K562 (cell line): ENCODE results near the gene NEUROG3. TPM values are rescaled to one million over a fixed set of nuclear protein-coding genes. Genes with fewer than 3 reads are reported as not detected.

Source experiments
- ATAC-seq: fragments of 200-7000 bp; cut with Tn5 transposase; 3 replicates; pipeline ENCODE4 v1.9.1; 2020; ENCODE audit warnings: moderate library complexity
- BruUV-seq: library from RNA; stranded (reverse); fragments of 400-500 nt; replicated peaks from 2 replicates; lab custom pipeline; 2021; lab: Mats Ljungman, UMichigan
- CTCF ChIA-PET: fragments of 300-600 bp; formaldehyde crosslinking; extraction: SDS; loops from one replicate; lab custom pipeline; 2021; ENCODE audit warnings: low intra/inter-chr PET ratio; lab: Yijun Ruan, JAX
- POLR2A ChIA-PET: fragments of 300-600, 350-650 bp; sonication (Branson Sonifier 250); formaldehyde crosslinking; extraction: SDS; loops from one replicate; lab custom pipeline; 2021; ENCODE audit warnings: antibody characterized with exemption, inconsistent platforms; lab: Yijun Ruan, JAX
- DNase-seq, 4 experiments: peaks; one replicate each; pipeline versions ENCODE4 v3.0.0 to v3.0.0-alpha.2; 2011 to 2018; ENCODE audit warnings: low spot score in 3 of 4, mixed read lengths in 3 of 4; ENCODE audit errors: extremely low read depth in 1 of 4
- FAIRE-seq: peaks from 2 replicates; lab custom pipeline; 2011; peaks lifted over from hg19 to GRCh38; lab: Jason Lieb, UNC
- H2AFZ ChIP-seq: 2 replicates; pipeline ENCODE4 v1.6.0; 2011; ENCODE audit warnings: low read depth, low read length, control low read depth, inconsistent platforms
- H3K27ac ChIP-seq: fragments of 200-600 bp; 3 replicates; pipeline ENCODE4 v1.8.0; 2011; ENCODE audit warnings: low read depth, mild to moderate bottlenecking, control low read depth, inconsistent platforms, low read length, moderate library complexity, mixed read lengths; ENCODE audit errors: extremely low read depth
- H3K27me3 ChIP-seq, 2 experiments: fragments of 300-600 bp in 1 of 2; 2 replicates in 1 of 2; 3 replicates in 1 of 2; pipeline versions ENCODE4 v1.6.0 to v1.8.0; 2011; ENCODE audit warnings: inconsistent platforms in 2 of 2, low read length in 2 of 2, mild to moderate bottlenecking in 1 of 2, mixed read lengths in 1 of 2, moderate library complexity in 1 of 2; ENCODE audit not compliant: control insufficient read depth in 2 of 2, insufficient read depth in 2 of 2
- H3K36me3 ChIP-seq: fragments of 300-600 bp; 3 replicates; pipeline ENCODE4 v1.8.0; 2011; ENCODE audit warnings: mild to moderate bottlenecking, low read length, inconsistent platforms; ENCODE audit not compliant: control insufficient read depth, insufficient read depth
- H3K4me1 ChIP-seq, 2 experiments: fragments of 200-600 bp in 1 of 2; replicated peaks in 1 of 2; 2 replicates in 1 of 2; 3 replicates in 1 of 2; pipeline versions ENCODE4 v1.5.1 to v1.8.0; 2011; ENCODE audit warnings: inconsistent platforms in 2 of 2, low read length in 2 of 2, mild to moderate bottlenecking in 1 of 2, mixed read lengths in 1 of 2, moderate library complexity in 1 of 2; ENCODE audit not compliant: control insufficient read depth in 2 of 2, insufficient read depth in 2 of 2
- H3K4me2 ChIP-seq: 2 replicates; pipeline ENCODE4 v1.6.1; 2011; ENCODE audit warnings: low read length, control low read depth, inconsistent platforms, mixed read lengths; ENCODE audit not compliant: insufficient read depth
- H3K4me3 ChIP-seq: fragments of 200-600 bp; sonication (generic), shearing (Covaris generic); 2 replicates; pipeline ENCODE4 v1.5.1; 2016; ENCODE audit warnings: control low read depth, inconsistent platforms
- H3K79me2 ChIP-seq: fragments of 200-600 bp; 3 replicates; pipeline ENCODE4 v1.8.0; 2011; ENCODE audit warnings: low read length, inconsistent platforms; ENCODE audit not compliant: control insufficient read depth, insufficient read depth
- H3K9ac ChIP-seq, 2 experiments: 2 replicates each; pipeline versions ENCODE4 v1.6.0 to v1.6.1; 2011; ENCODE audit warnings: low read depth in 2 of 2, low read length in 2 of 2, control low read depth in 1 of 2, inconsistent platforms in 1 of 2, mild to moderate bottlenecking in 1 of 2, mixed read lengths in 1 of 2; ENCODE audit not compliant: insufficient read depth in 1 of 2
- H3K9me1 ChIP-seq: one replicate; pipeline ENCODE4 v1.6.0; 2011; ENCODE audit warnings: inconsistent platforms, mild to moderate bottlenecking, low read length, moderate library complexity; ENCODE audit not compliant: control insufficient read depth, insufficient read depth
- H3K9me3 ChIP-seq: replicated peaks from 2 replicates; pipeline ENCODE4 v1.5.1; 2011; ENCODE audit warnings: low read depth, low read length, inconsistent platforms; ENCODE audit not compliant: control insufficient read depth, insufficient read depth
- H4K20me1 ChIP-seq: replicated peaks from 2 replicates; pipeline ENCODE4 v1.6.1; 2011; ENCODE audit warnings: low read length, inconsistent platforms, mixed read lengths; ENCODE audit not compliant: control insufficient read depth, insufficient read depth
- CBX8 ChIP-seq: fragments of 200-600 bp; sonication (generic); IDR thresholded peaks from 2 replicates; pipeline ENCODE4 v1.6.1; 2012; ENCODE audit warnings: borderline replicate concordance, mixed run types, low read depth, mild to moderate bottlenecking, moderate library complexity, mixed read lengths, low read length, control low read depth, inconsistent platforms; ENCODE audit not compliant: poor library complexity, severe bottlenecking; ENCODE audit errors: extremely low read depth
- FOS ChIP-seq: IDR thresholded peaks from 3 replicates; pipeline ENCODE4 v1.6.1; 2011; ENCODE audit not compliant: insufficient read length; ENCODE audit errors: extremely low read depth
- GATA2 ChIP-seq: sonication (generic); formaldehyde crosslinking; IDR thresholded peaks from 2 replicates; pipeline ENCODE4 v1.4.0; 2020; ENCODE audit warnings: mild to moderate bottlenecking, missing genetic modification reagents
- HDAC6 ChIP-seq: IDR thresholded peaks from 2 replicates; pipeline ENCODE4 v1.6.1; 2012; ENCODE audit warnings: low read depth, mild to moderate bottlenecking, control low read depth, inconsistent platforms, low read length, moderate library complexity
- WGBS: fragments of 100-300 bp; shearing (Covaris generic); methylation state at CpG from one replicate; pipeline ENCODE4 v1.1.6; 2016; ENCODE audit warnings: low coverage, mixed read lengths; ENCODE audit not compliant: insufficient coverage; ENCODE audit errors: missing lambda C conversion rate; 5-methylcytosine and 5-hydroxymethylcytosine counted together
- in situ Hi-C: fragments of 300-500 bp; cut with MboI; formaldehyde crosslinking; loops from 4 replicates; pipeline ENCODE4 v1.15.0; 2018; ENCODE audit warnings: inconsistent platforms, mixed read lengths
- intact Hi-C: fragments of 100-400 bp; cut with micrococcal nuclease; formaldehyde crosslinking; loops from 2 replicates; pipeline ENCODE4 v1.14.2; 2022
- polyA plus RNA-seq, 8 experiments: library from polyadenylated mRNA; depleted of rRNA in 4 of 8; stranded (reverse) in 5 of 8; unstranded in 3 of 8; fragments of >200 nt; fragmentation: Nextera tagmentation in 2 of 8; fragmentation: Illumina TruSeq in 1 of 8; extraction: Ambion mirVana in 2 of 8; extraction: Trizol in 1 of 8; gene quantifications; 2 replicates each; pipeline versions ENCODE4 v1.2.1 to v1.2.3, GENCODE V29; 2011 to 2014; ENCODE audit warnings: inconsistent platforms in 1 of 8, missing spikeins in 1 of 8
- total RNA-seq, 7 experiments: library from RNA; depleted of rRNA in 6 of 7; stranded (reverse); fragments of >200 nt in 6 of 7; fragmentation: Illumina TruSeq in 2 of 7; extraction: Trizol in 2 of 7; gene quantifications; 2 replicates each; pipeline versions ENCODE4 v1.2.1 to v1.2.3, GENCODE V29; 2011 to 2021; ENCODE audit warnings: low replicate concordance in 1 of 7

The NEUROG3 gene
- total and polyA plus RNA-seq, 9 of the 15 experiments (the other 6 are each of a cell fraction or from before 2014, with no cell fraction given) = not detected

DNA sequence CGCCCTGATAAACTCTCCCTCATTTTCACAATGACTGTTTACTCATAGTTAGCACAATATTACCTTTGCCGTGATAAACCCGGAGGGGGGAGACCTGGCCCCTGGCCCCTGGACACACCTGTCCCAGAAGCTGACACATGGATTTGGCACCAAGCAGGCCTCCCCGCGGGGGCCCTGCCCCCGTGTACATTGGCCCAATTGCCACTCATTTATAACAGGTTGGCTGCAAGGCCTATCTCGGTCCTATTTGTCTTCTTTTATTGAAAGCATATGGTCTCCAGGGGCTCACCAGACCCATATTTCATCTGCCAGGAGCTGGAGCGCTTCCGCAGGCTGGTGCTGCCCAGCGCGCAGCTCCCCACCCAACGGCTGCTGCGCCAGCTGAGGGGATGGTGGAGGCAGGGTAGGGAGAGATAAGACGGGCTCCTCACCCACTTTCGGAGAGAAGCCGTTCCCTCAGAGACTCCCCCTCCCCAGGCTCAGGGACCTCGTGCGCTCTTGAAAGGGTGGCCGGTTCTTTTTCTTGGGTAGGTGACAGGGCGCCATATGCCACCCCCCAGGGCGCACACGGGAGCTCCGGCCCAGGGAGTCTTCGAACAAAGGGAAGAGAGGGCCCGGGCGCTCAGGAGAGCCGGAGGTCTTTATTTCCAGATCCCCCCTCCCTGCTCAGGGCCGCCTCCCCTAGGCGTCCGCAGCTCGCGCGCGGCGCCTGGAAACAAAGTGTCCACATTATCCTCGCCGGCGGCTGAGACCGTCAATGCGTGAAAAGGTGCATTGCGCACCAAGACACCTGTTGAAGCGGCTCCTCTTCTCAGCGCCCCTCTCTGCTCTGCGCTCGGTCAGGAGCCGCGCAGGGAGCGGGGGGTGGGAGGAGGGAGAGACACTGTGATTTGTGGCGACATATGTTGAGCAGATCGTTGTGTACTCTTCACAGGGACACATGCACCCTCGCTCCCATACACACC is 4.3 kb upstream of the NEUROG3 start:
- Histone ChIP-seq H3K4me1 (peaks cover 0 to 10% of the 10 kb centered on the region in 2 experiments; a peak in 2 of 5 replicates), H2AFZ (no peak overlapping the region), H3K79me2 (no peaks in the 10 kb centered on the region), H3K9me3 (no peaks in the 10 kb centered on the region), H3K9me1 (no peaks in the 10 kb centered on the region), H4K20me1 (peaks cover 22% of the 10 kb centered on the region), H3K36me3 (no peaks in the 10 kb centered on the region), H3K9ac (no peak overlapping the region), H3K27me3 (peaks cover 21 to 54% of the 10 kb centered on the region in 2 experiments; a peak in 4 of 5 replicates), H3K27ac (no peak overlapping the region), H3K4me2 (no peak overlapping the region), H3K4me3 (no peak overlapping the region)
- FAIRE-seq (no peak), DNase-seq (no peak), ATAC-seq (no peak)
- no TSS peak for BruUV-seq
- WGBS = 5% methylated on average over 45 of the region's 51 CpGs
- ChIA-PET POLR2A (interaction anchor here (0.6 kb wide), 1 partner anchor 659 kb away, joined by 3 read pairs; no protein-coding TSS in a partner anchor), CTCF (no interaction called here)
- intact Hi-C loops (no loop called here), in situ Hi-C loops (no loop called here)
- peak; percentile 30 for TF ChIP-seq HDAC6
- TF ChIP-seq FOS = no peak

DNA sequence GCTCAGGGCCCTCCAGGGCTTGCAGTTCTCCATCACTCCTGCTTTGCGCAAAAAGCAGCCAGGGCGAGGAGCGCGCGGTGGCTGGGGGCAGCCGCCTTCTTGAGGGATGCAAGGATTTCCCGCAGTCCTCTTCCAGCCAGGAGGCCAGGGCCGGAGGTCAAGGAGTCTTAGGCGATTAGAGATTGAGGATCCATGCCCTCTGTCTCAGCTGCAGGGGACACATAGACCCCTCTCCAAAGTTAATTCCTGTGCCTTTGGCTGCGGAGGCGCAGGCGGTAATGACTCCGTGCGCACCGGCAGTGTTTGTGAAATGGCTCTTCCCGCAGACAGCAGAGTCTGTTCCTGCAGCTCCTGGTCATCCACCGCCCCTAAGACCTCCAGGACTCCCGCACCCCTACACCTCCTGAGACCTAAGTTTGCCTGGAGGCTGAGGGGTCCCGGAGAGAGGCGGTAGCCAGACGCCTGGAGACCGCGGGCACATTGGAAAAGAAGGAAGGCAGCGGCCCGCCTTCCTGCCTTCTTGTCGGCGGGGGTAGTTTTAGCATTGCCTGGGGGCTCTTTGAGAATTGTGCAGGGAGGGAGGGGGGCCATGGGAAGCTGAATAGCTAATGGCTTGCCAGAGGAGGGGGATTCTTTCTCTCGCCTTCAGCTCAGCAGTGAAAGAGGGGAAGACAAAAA is 3.3 kb upstream of the NEUROG3 start:
- ChIA-PET POLR2A (interaction anchor here (1.6 kb wide), 1 partner anchor 12 kb away, joined by 6 read pairs; no protein-coding TSS in a partner anchor), CTCF (no interaction called here)
- TF ChIP-seq CBX8 (no peak), HDAC6 (peak; percentile 98), GATA2 (CRISPR knock-in tag) (no peak)
- no peaks in the 10 kb centered on the region for H3K36me3 ChIP-seq
- no peak overlapping the region for H2AFZ ChIP-seq
- 10% methylated on average over 28 of the region's 28 CpGs for WGBS
- H3K27ac ChIP-seq = no peak overlapping the region
- H3K27me3 ChIP-seq = peaks cover 32 to 64% of the 10 kb centered on the region in 2 experiments
- H3K4me2 ChIP-seq = no peak overlapping the region
- H3K9me1 ChIP-seq = no peaks in the 10 kb centered on the region
- ATAC-seq (no peak), FAIRE-seq (no peak), DNase-seq (no peak)
- no peaks in the 10 kb centered on the region for H3K9me3 ChIP-seq
- BruUV-seq = no TSS peak
- no peak overlapping the region for H3K4me3 ChIP-seq
- peaks cover 22% of the 10 kb centered on the region for H4K20me1 ChIP-seq
- in situ Hi-C loops = no loop called here
- H3K79me2 ChIP-seq = no peaks in the 10 kb centered on the region
- no peak overlapping the region for H3K9ac ChIP-seq
- H3K4me1 ChIP-seq = peaks cover 0 to 15% of the 10 kb centered on the region in 2 experiments; a peak in 2 of 5 replicates
- intact Hi-C loops = no loop called here
